Measurements from ENCODE around the gene SYNDIG1. TPM values are rescaled to one million over a fixed set of nuclear protein-coding genes. Genes with fewer than 3 reads are reported as not detected.

The SYNDIG1 gene
- total RNA-seq, 1 donor from 2014 or later = not detected

- H3K4me1 Mint-ChIP-seq (ENCODE audit: low read depth) = no peaks in the 10 kb centered on the region
- no peaks in the 10 kb centered on the region for H3K36me3 Mint-ChIP-seq (ENCODE audit: low read depth)
- peaks cover 5% of the 10 kb centered on the region for H3K27me3 Mint-ChIP-seq (ENCODE audit: insufficient read depth)
- H3K9me3 Mint-ChIP-seq = no peaks in the 10 kb centered on the region
- DNase-seq (ENCODE audit: low spot score) = no peak
- intact Hi-C loops (cut with micrococcal nuclease) = no loop called here
- H3K4me3 Mint-ChIP-seq = no peak overlapping the region
- no peak overlapping the region for H3K27ac Mint-ChIP-seq
These were observed 31.1 kb upstream of the SYNDIG1 start for GRCh38 chr20:24438331-24438730.

GRCh38 chr20:24439737-24440387 is 29.6 kb upstream of the SYNDIG1 start:
- peaks cover 5% of the 10 kb centered on the region for H3K27me3 Mint-ChIP-seq (ENCODE audit: insufficient read depth)
- H3K4me3 Mint-ChIP-seq = no peak overlapping the region
- DNase-seq (ENCODE audit: low spot score) = no peak
- intact Hi-C loops (cut with micrococcal nuclease) = no loop called here
- H3K9me3 Mint-ChIP-seq = no peaks in the 10 kb centered on the region
- H3K4me1 Mint-ChIP-seq (ENCODE audit: low read depth) = no peaks in the 10 kb centered on the region
- H3K36me3 Mint-ChIP-seq (ENCODE audit: low read depth) = no peaks in the 10 kb centered on the region
- H3K27ac Mint-ChIP-seq = no peak overlapping the region

- no peaks in the 10 kb centered on the region for H3K9me3 Mint-ChIP-seq
- peaks cover 5% of the 10 kb centered on the region for H3K27me3 Mint-ChIP-seq (ENCODE audit: insufficient read depth)
- no peaks in the 10 kb centered on the region for H3K4me1 Mint-ChIP-seq (ENCODE audit: low read depth)
- no peak for DNase-seq (ENCODE audit: low spot score)
- intact Hi-C loops (cut with micrococcal nuclease) = no loop called here
- no peak overlapping the region for H3K27ac Mint-ChIP-seq
- no peak overlapping the region for H3K4me3 Mint-ChIP-seq
- no peaks in the 10 kb centered on the region for H3K36me3 Mint-ChIP-seq (ENCODE audit: low read depth)
These were observed 27.8 kb upstream of the SYNDIG1 start for GRCh38 chr20:24441661-24442060.

- Mint-ChIP-seq H3K27me3 (ENCODE audit: insufficient read depth) (peaks cover 2% of the 10 kb centered on the region), H3K9me3 (no peaks in the 10 kb centered on the region), H3K4me1 (ENCODE audit: low read depth) (no peaks in the 10 kb centered on the region), H3K4me3 (no peak overlapping the region), H3K36me3 (ENCODE audit: low read depth) (no peaks in the 10 kb centered on the region), H3K27ac (no peak overlapping the region)
- DNase-seq (ENCODE audit: low spot score) = no peak
- intact Hi-C loops (cut with micrococcal nuclease) = no loop called here
These were observed 26.5 kb upstream of the SYNDIG1 start for GRCh38 chr20:24442909-24443308.

GRCh38 chr20:24443436-24443835 is 26.0 kb upstream of the SYNDIG1 start:
- intact Hi-C loops (cut with micrococcal nuclease) = no loop called here
- Mint-ChIP-seq H3K4me1 (ENCODE audit: low read depth) (no peaks in the 10 kb centered on the region), H3K27ac (no peak overlapping the region), H3K36me3 (ENCODE audit: low read depth) (no peaks in the 10 kb centered on the region), H3K4me3 (no peak overlapping the region), H3K9me3 (no peaks in the 10 kb centered on the region), H3K27me3 (ENCODE audit: insufficient read depth) (no peaks in the 10 kb centered on the region)
- DNase-seq (ENCODE audit: low spot score) = no peak

GRCh38 chr20:24444526-24445190 is 24.8 kb upstream of the SYNDIG1 start:
- Mint-ChIP-seq H3K9me3 (no peaks in the 10 kb centered on the region), H3K27ac (no peak overlapping the region), H3K36me3 (ENCODE audit: low read depth) (no peaks in the 10 kb centered on the region), H3K27me3 (ENCODE audit: insufficient read depth) (no peaks in the 10 kb centered on the region), H3K4me3 (no peak overlapping the region), H3K4me1 (ENCODE audit: low read depth) (no peaks in the 10 kb centered on the region)
- DNase-seq (ENCODE audit: low spot score) = no peak
- intact Hi-C loops (cut with micrococcal nuclease) = no loop called here

GRCh38 chr20:24445510-24446170 is 23.8 kb upstream of the SYNDIG1 start:
- Mint-ChIP-seq H3K36me3 (ENCODE audit: low read depth) (no peaks in the 10 kb centered on the region), H3K4me1 (ENCODE audit: low read depth) (no peaks in the 10 kb centered on the region), H3K4me3 (no peak overlapping the region), H3K9me3 (no peaks in the 10 kb centered on the region), H3K27ac (no peak overlapping the region), H3K27me3 (ENCODE audit: insufficient read depth) (no peaks in the 10 kb centered on the region)
- intact Hi-C loops (cut with micrococcal nuclease) = no loop called here
- no peak for DNase-seq (ENCODE audit: low spot score)

- no peak overlapping the region for H3K27ac Mint-ChIP-seq
- intact Hi-C loops (cut with micrococcal nuclease) = no loop called here
- H3K36me3 Mint-ChIP-seq (ENCODE audit: low read depth) = no peaks in the 10 kb centered on the region
- no peak overlapping the region for H3K4me3 Mint-ChIP-seq
- no peak for DNase-seq (ENCODE audit: low spot score)
- no peaks in the 10 kb centered on the region for H3K27me3 Mint-ChIP-seq (ENCODE audit: insufficient read depth)
- H3K9me3 Mint-ChIP-seq = no peaks in the 10 kb centered on the region
- H3K4me1 Mint-ChIP-seq (ENCODE audit: low read depth) = no peaks in the 10 kb centered on the region
These were observed 22.6 kb upstream of the SYNDIG1 start for GRCh38 chr20:24446811-24447210.

GRCh38 chr20:24448170-24448569 is 21.3 kb upstream of the SYNDIG1 start:
- H3K9me3 Mint-ChIP-seq = no peaks in the 10 kb centered on the region

GRCh38 chr20:24449026-24449720 is 20.3 kb upstream of the SYNDIG1 start:
- intact Hi-C loops (cut with micrococcal nuclease) = no loop called here
- H3K4me1 Mint-ChIP-seq (ENCODE audit: low read depth) = no peaks in the 10 kb centered on the region
- no peaks in the 10 kb centered on the region for H3K27me3 Mint-ChIP-seq (ENCODE audit: insufficient read depth)
- no peaks in the 10 kb centered on the region for H3K36me3 Mint-ChIP-seq (ENCODE audit: low read depth)
- DNase-seq (ENCODE audit: low spot score) = no peak
- H3K9me3 Mint-ChIP-seq = no peaks in the 10 kb centered on the region
- H3K27ac Mint-ChIP-seq = no peak overlapping the region
- H3K4me3 Mint-ChIP-seq = no peak overlapping the region

More at GRCh38 chr20:24448170-24448569, 21.3 kb upstream of the SYNDIG1 start:
- intact Hi-C loops (cut with micrococcal nuclease) = no loop called here
- Mint-ChIP-seq H3K4me3 (no peak overlapping the region), H3K27ac (no peak overlapping the region), H3K4me1 (ENCODE audit: low read depth) (no peaks in the 10 kb centered on the region), H3K27me3 (ENCODE audit: insufficient read depth) (no peaks in the 10 kb centered on the region), H3K36me3 (ENCODE audit: low read depth) (no peaks in the 10 kb centered on the region)
- no peak for DNase-seq (ENCODE audit: low spot score)

- Mint-ChIP-seq H3K36me3 (ENCODE audit: low read depth) (no peaks in the 10 kb centered on the region), H3K4me1 (ENCODE audit: low read depth) (no peaks in the 10 kb centered on the region), H3K27ac (no peak overlapping the region), H3K4me3 (no peak overlapping the region), H3K27me3 (ENCODE audit: insufficient read depth) (no peaks in the 10 kb centered on the region), H3K9me3 (no peaks in the 10 kb centered on the region)
- intact Hi-C loops (cut with micrococcal nuclease) = no loop called here
- no peak for DNase-seq (ENCODE audit: low spot score)
These were observed 19.3 kb upstream of the SYNDIG1 start for GRCh38 chr20:24450177-24450576.

- H3K9me3 Mint-ChIP-seq = no peaks in the 10 kb centered on the region
- H3K4me3 Mint-ChIP-seq = no peak overlapping the region
- peaks cover 1% of the 10 kb centered on the region for H3K27me3 Mint-ChIP-seq (ENCODE audit: insufficient read depth)
These were observed 18.6 kb upstream of the SYNDIG1 start for GRCh38 chr20:24450624-24451376.

More at GRCh38 chr20:24450624-24451376, 18.6 kb upstream of the SYNDIG1 start:
- no peaks in the 10 kb centered on the region for H3K36me3 Mint-ChIP-seq (ENCODE audit: low read depth)
- intact Hi-C loops (cut with micrococcal nuclease) = no loop called here
- DNase-seq (ENCODE audit: low spot score) = no peak
- H3K4me1 Mint-ChIP-seq (ENCODE audit: low read depth) = no peaks in the 10 kb centered on the region
- no peak overlapping the region for H3K27ac Mint-ChIP-seq

Measured in activated T-helper 1 cell treated with anti-CD3 and anti-CD28 coated beads, Interleukin-12 subunit alpha, Interleukin-12 subunit beta, Interleukin-2, Interleukin-4 antibody, amounts not matched to agents 30 ng/mL and 10 ng/mL and 1 ng/mL, durations not matched to agents 14 hours and 24 hours and 36 hours (primary cell).